ENCODE results near the gene KIF21B.

GRCh38 chr1:200971428-200971903, 52.0 kb downstream of the KIF21B start:
- TF ChIP-seq CTCF (conservative IDR thresholded peaks at IDR 0.05; ENCODE audit: low read depth, low read length) (no peak), EZH2 (IDR thresholded peaks at IDR 0.05; ENCODE audit: borderline replicate concordance, low read depth, low read length, poor library complexity, severe bottlenecking) (no peak)

Measured in A673 (cell line).